Hepatocyte (in vitro differentiated cells): ENCODE measurements around the gene P4HA3.

ENCODE experiments used
- EZH2 ChIP-seq: fragments of 200-600 bp; sonication (generic); IDR thresholded peaks from 2 replicates; pipeline ENCODE4 v1.6.1; 2016; ENCODE audit warnings: antibody characterized with exemption, mild to moderate bottlenecking, borderline replicate concordance
- TF ChIP-seq, protein P1 (sequence below): fragments of 200-600 bp; sonication (generic); IDR thresholded peaks from 2 replicates; pipeline ENCODE4 v1.5.1; 2016; ENCODE audit warnings: antibody characterized with exemption, mild to moderate bottlenecking; ENCODE audit not compliant: poor library complexity

DNA sequence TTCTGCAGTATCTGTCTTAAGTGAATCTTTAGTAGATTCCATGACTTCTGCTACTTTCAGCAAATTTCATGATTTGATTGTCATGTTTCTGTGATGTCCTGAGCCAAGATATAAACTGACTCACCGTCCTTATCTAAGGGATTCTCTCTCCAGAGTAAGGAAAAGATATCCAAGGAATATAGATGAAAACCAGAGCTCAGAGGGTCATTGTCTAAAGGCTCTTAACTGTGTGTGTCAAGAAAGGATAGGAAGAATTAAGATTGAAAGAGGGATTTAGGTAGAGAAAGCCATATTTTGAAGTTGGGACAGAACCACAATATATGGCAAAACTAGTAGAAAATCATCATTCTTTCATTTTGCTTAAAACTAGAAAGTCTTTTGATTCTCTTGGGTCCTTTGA, 89.6 kb downstream of the P4HA3 start:
- TF ChIP-seq, protein P1, sequence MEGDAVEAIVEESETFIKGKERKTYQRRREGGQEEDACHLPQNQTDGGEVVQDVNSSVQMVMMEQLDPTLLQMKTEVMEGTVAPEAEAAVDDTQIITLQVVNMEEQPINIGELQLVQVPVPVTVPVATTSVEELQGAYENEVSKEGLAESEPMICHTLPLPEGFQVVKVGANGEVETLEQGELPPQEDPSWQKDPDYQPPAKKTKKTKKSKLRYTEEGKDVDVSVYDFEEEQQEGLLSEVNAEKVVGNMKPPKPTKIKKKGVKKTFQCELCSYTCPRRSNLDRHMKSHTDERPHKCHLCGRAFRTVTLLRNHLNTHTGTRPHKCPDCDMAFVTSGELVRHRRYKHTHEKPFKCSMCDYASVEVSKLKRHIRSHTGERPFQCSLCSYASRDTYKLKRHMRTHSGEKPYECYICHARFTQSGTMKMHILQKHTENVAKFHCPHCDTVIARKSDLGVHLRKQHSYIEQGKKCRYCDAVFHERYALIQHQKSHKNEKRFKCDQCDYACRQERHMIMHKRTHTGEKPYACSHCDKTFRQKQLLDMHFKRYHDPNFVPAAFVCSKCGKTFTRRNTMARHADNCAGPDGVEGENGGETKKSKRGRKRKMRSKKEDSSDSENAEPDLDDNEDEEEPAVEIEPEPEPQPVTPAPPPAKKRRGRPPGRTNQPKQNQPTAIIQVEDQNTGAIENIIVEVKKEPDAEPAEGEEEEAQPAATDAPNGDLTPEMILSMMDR = no peak
- TF ChIP-seq EZH2 = no peak
